Measurements from ENCODE around the gene ZNF385B. TPM values are rescaled to one million over a fixed set of nuclear protein-coding genes. Genes with fewer than 3 reads are reported as not detected.

Gene ZNF385B
- total and polyA plus RNA-seq, 10 of the 15 experiments (the other 5 are each of a cell fraction or from before 2014, with no cell fraction given), result not detected

- intact Hi-C loops (cut with micrococcal nuclease; ENCODE audit: unreplicated experiment), result no loop called here
- SMC1A ChIA-PET (ENCODE audit: uncharacterized antibody, unreplicated experiment), result no interaction called here
- DNase-seq (ENCODE audit: low read depth, low spot score), result no peak
- in situ Hi-C loops (cut with MboI), result no loop called here
- H4K20me1 ChIP-seq (ENCODE audit: control insufficient read depth, insufficient read depth), result no peaks in the 10 kb centered on the region
- POLR2A ChIA-PET, result no interaction called here
- H3K27me3 ChIP-seq (replicated peaks in 1 of 2; ENCODE audit: control insufficient read depth in 2 of 2, insufficient read depth in 2 of 2, low read length in 1 of 2), result no peaks in the 10 kb centered on the region; a peak in 1 of 4 replicates
- CTCF ChIA-PET, result no interaction called here
- no TSS peak for BruUV-seq (replicated peaks)
- H3K4me3 ChIP-seq, result no peak overlapping the region
- WGBS (ENCODE audit: insufficient coverage, insufficient replicate concordance, low lambda C conversion rate, missing lambda C conversion rate), result 27% methylated on average over 1 of the region's 1 CpG
- no peak overlapping the region for H2AFZ ChIP-seq (ENCODE audit: control insufficient read depth, low read depth, low read length)
- no peaks in the 10 kb centered on the region for H3K79me2 ChIP-seq (ENCODE audit: control insufficient read depth, insufficient read depth, low read length)
- no peak overlapping the region for H3K9ac ChIP-seq (ENCODE audit: control insufficient read depth, insufficient read depth, low read length)
- no peak for ATAC-seq
- FAIRE-seq, result no peak
- no peak overlapping the region for H3K4me2 ChIP-seq (ENCODE audit: control insufficient read depth, insufficient read depth)
- H3K4me1 ChIP-seq (ENCODE audit: control insufficient read depth, insufficient read depth, low read length), result no peaks in the 10 kb centered on the region
- H3K36me3 ChIP-seq (ENCODE audit: control insufficient read depth in 2 of 2, insufficient read depth in 2 of 2, low read length in 1 of 2), result no peaks in the 10 kb centered on the region
- H3K27ac ChIP-seq (ENCODE audit: control insufficient read depth, insufficient read depth), result no peak overlapping the region
- RAD21 ChIA-PET (ENCODE audit: unreplicated experiment), result no interaction called here
- H3K9me3 ChIP-seq (replicated peaks; ENCODE audit: control insufficient read depth, insufficient read depth, low read length), result no peaks in the 10 kb centered on the region
- no peak for TF ChIP-seq ZNF274 (IDR thresholded peaks at IDR 0.05; ENCODE audit: insufficient read depth, insufficient read length)
- no peak for TF ChIP-seq SRF (IDR thresholded peaks at IDR 0.05; ENCODE audit: low read depth in 2 of 2, low read length in 2 of 2)
- TF ChIP-seq CHD4 (IDR thresholded peaks at IDR 0.05), result no peak
- TF ChIP-seq, protein P1, sequence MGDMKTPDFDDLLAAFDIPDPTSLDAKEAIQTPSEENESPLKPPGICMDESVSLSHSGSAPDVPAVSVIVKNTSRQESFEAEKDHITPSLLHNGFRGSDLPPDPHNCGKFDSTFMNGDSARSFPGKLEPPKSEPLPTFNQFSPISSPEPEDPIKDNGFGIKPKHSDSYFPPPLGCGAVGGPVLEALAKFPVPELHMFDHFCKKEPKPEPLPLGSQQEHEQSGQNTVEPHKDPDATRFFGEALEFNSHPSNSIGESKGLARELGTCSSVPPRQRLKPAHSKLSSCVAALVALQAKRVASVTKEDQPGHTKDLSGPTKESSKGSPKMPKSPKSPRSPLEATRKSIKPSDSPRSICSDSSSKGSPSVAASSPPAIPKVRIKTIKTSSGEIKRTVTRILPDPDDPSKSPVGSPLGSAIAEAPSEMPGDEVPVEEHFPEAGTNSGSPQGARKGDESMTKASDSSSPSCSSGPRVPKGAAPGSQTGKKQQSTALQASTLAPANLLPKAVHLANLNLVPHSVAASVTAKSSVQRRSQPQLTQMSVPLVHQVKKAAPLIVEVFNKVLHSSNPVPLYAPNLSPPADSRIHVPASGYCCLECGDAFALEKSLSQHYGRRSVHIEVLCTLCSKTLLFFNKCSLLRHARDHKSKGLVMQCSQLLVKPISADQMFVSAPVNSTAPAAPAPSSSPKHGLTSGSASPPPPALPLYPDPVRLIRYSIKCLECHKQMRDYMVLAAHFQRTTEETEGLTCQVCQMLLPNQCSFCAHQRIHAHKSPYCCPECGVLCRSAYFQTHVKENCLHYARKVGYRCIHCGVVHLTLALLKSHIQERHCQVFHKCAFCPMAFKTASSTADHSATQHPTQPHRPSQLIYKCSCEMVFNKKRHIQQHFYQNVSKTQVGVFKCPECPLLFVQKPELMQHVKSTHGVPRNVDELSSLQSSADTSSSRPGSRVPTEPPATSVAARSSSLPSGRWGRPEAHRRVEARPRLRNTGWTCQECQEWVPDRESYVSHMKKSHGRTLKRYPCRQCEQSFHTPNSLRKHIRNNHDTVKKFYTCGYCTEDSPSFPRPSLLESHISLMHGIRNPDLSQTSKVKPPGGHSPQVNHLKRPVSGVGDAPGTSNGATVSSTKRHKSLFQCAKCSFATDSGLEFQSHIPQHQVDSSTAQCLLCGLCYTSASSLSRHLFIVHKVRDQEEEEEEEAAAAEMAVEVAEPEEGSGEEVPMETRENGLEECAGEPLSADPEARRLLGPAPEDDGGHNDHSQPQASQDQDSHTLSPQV (IDR thresholded peaks at IDR 0.05), result no peak
- TF ChIP-seq, protein P2, sequence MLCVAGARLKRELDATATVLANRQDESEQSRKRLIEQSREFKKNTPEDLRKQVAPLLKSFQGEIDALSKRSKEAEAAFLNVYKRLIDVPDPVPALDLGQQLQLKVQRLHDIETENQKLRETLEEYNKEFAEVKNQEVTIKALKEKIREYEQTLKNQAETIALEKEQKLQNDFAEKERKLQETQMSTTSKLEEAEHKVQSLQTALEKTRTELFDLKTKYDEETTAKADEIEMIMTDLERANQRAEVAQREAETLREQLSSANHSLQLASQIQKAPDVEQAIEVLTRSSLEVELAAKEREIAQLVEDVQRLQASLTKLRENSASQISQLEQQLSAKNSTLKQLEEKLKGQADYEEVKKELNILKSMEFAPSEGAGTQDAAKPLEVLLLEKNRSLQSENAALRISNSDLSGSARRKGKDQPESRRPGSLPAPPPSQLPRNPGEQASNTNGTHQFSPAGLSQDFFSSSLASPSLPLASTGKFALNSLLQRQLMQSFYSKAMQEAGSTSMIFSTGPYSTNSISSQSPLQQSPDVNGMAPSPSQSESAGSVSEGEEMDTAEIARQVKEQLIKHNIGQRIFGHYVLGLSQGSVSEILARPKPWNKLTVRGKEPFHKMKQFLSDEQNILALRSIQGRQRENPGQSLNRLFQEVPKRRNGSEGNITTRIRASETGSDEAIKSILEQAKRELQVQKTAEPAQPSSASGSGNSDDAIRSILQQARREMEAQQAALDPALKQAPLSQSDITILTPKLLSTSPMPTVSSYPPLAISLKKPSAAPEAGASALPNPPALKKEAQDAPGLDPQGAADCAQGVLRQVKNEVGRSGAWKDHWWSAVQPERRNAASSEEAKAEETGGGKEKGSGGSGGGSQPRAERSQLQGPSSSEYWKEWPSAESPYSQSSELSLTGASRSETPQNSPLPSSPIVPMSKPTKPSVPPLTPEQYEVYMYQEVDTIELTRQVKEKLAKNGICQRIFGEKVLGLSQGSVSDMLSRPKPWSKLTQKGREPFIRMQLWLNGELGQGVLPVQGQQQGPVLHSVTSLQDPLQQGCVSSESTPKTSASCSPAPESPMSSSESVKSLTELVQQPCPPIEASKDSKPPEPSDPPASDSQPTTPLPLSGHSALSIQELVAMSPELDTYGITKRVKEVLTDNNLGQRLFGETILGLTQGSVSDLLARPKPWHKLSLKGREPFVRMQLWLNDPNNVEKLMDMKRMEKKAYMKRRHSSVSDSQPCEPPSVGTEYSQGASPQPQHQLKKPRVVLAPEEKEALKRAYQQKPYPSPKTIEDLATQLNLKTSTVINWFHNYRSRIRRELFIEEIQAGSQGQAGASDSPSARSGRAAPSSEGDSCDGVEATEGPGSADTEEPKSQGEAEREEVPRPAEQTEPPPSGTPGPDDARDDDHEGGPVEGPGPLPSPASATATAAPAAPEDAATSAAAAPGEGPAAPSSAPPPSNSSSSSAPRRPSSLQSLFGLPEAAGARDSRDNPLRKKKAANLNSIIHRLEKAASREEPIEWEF (IDR thresholded peaks at IDR 0.05; ENCODE audit: insufficient replicate concordance, low read depth, low read length), result no peak
- no peak for TF ChIP-seq ATF3 (IDR thresholded peaks at IDR 0.05; ENCODE audit: borderline replicate concordance, extremely low read depth, low read depth, low read length)
- TF ChIP-seq PML (IDR thresholded peaks at IDR 0.05; ENCODE audit: low read length), result no peak
- TF ChIP-seq SUPT20H (IDR thresholded peaks at IDR 0.05; ENCODE audit: borderline replicate concordance, control insufficient read depth, low read depth, low read length), result no peak
- no peak for TF ChIP-seq TCF7 (IDR thresholded peaks at IDR 0.05; ENCODE audit: borderline replicate concordance)
- no peak for TF ChIP-seq ZNF687 (IDR thresholded peaks at IDR 0.05)
- TF ChIP-seq MTA3 (IDR thresholded peaks at IDR 0.05; ENCODE audit: borderline replicate concordance, low read length), result no peak
Observed at GRCh38 chr2:179715871-179716270, 145.5 kb downstream of the ZNF385B start.
